ENCODE results near the gene ADAMTS14.

The ADAMTS14 gene

DNA sequence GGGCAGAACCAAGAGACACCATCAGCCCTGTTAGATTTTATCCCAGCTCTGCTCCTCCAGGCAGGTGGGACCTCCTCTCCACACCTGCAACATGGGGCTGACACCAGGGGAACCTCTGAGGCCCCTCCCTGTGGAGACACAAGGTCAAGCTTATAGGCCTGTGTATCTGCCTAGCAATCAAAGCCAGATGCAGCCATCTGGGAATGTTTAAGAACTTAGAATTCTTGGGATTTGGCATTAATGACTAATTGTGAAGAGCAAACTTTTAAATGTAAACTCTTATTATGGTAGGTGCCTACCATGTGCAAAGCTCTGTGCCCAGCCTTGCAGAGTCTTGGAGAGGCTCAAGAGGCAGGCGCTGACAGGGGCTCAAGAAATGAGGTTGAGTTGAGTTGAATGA, 60.7 kb downstream of the ADAMTS14 start:
- TF ChIP-seq POU2F2 (IDR thresholded peaks at IDR 0.05; ENCODE audit: low read depth, low read length) = no peak
- no peak for TF ChIP-seq POLR2AphosphoS5 (IDR thresholded peaks at IDR 0.05; ENCODE audit: low read depth, low read length)
- FAIRE-seq = no peak

DNA sequence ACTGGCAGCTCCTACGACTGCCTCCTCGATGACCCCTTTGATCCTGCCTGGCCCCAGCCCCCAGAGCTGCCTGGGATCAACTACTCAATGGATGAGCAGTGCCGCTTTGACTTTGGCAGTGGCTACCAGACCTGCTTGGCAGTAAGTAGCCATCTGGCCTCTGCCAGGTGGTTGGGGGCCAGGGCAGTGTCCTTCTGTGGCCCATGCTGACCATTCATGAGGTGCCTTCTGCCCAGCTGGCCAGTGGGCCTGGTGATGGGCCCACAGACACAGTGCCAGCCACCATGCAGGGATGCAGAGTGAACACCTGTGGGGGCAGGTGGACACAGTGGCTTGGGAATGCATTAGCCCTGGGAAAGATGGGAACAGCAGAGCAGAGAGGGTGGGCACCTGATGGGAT, 62.9 kb downstream of the ADAMTS14 start:
- DNase-seq (ENCODE audit: insufficient read length, low spot score) (no peak), FAIRE-seq (no peak)
- TF ChIP-seq SPI1 (IDR thresholded peaks at IDR 0.05; ENCODE audit: low read depth, low read length) (no peak), POLR2AphosphoS5 (IDR thresholded peaks at IDR 0.05; ENCODE audit: low read depth, low read length) (no peak), POU2F2 (IDR thresholded peaks at IDR 0.05; ENCODE audit: low read depth, low read length) (no peak), POLR2A (IDR thresholded peaks at IDR 0.05; ENCODE audit: low read depth, low read length) (no peak), PAX5 (IDR thresholded peaks at IDR 0.05; ENCODE audit: insufficient read depth, low read length, severe bottlenecking) (no peak), TAF1 (IDR thresholded peaks at IDR 0.05; ENCODE audit: low read depth, low read length) (no peak)

More for the DNA sequence above, 60.7 kb downstream of the ADAMTS14 start:
- no peak for DNase-seq (ENCODE audit: insufficient read length, low spot score)

- FAIRE-seq = no peak
- no peak for DNase-seq (ENCODE audit: insufficient read length, low spot score)
- TF ChIP-seq PAX5 (IDR thresholded peaks at IDR 0.05; ENCODE audit: insufficient read depth, low read length, severe bottlenecking) (no peak), POLR2AphosphoS5 (IDR thresholded peaks at IDR 0.05; ENCODE audit: low read depth, low read length) (no peak), SPI1 (IDR thresholded peaks at IDR 0.05; ENCODE audit: low read depth, low read length) (no peak), POU2F2 (IDR thresholded peaks at IDR 0.05; ENCODE audit: low read depth, low read length) (no peak), POLR2A (IDR thresholded peaks at IDR 0.05; ENCODE audit: low read depth, low read length) (no peak), TAF1 (IDR thresholded peaks at IDR 0.05; ENCODE audit: low read depth, low read length) (no peak)
These were observed 64.2 kb downstream of the ADAMTS14 start for GRCh38 chr10:70736525-70736924.

GRCh38 chr10:70737250-70737649, 64.9 kb downstream of the ADAMTS14 start:
- TF ChIP-seq SPI1 (IDR thresholded peaks at IDR 0.05; ENCODE audit: low read depth, low read length) (no peak), POLR2AphosphoS5 (IDR thresholded peaks at IDR 0.05; ENCODE audit: low read depth, low read length) (no peak), POLR2A (IDR thresholded peaks at IDR 0.05; ENCODE audit: low read depth, low read length) (no peak), PAX5 (IDR thresholded peaks at IDR 0.05; ENCODE audit: insufficient read depth, low read length, severe bottlenecking) (no peak)
- DNase-seq (ENCODE audit: insufficient read length, low spot score) = no peak
- FAIRE-seq = no peak

DNA sequence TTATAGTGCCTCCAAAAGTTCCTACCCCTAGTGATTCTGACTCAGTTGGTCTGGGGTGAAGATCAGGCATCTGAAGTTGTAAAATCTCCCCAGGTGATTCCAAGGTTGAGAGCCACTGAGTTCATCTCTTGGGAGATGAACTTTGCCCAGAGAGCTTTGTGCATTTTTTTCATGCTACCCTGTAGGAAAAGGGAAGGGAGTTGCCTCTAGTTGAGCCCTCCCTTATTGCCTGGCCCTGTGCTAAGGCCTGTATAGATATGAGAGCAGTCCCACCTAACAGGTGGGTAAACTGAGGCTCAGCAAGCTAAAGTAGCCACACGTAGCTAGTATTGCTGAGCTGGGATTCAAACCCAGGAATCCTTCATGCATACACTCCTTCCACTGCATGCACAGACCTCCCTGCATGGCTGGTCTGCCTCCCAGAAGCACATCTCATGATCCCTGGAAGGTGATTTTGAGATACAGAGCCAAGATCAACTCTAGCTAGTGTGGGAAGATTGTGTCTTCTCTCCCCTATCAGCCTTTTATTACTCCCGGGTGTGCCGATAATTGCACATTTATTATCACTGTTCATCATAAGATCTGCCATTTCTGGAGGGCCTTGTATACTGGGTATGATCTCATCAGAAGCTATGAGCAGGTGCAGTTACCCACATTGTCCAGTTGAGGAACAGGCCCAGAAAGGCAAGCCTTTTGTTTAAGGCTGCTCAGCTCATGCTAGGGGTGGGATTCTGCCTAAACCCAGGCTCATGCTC, 65.9 kb downstream of the ADAMTS14 start:
- no peak for FAIRE-seq
- TF ChIP-seq POU2F2 (IDR thresholded peaks at IDR 0.05; ENCODE audit: low read depth, low read length) = no peak
- TF ChIP-seq SPI1 (IDR thresholded peaks at IDR 0.05; ENCODE audit: low read depth, low read length) = no peak
- no peak for TF ChIP-seq POLR2AphosphoS5 (IDR thresholded peaks at IDR 0.05; ENCODE audit: low read depth, low read length)
- TF ChIP-seq POLR2A (IDR thresholded peaks at IDR 0.05; ENCODE audit: low read depth, low read length) = no peak
- no peak for TF ChIP-seq PAX5 (IDR thresholded peaks at IDR 0.05; ENCODE audit: insufficient read depth, low read length, severe bottlenecking)
- TF ChIP-seq TAF1 (IDR thresholded peaks at IDR 0.05; ENCODE audit: low read depth, low read length) = no peak
- DNase-seq (ENCODE audit: insufficient read length, low spot score) = peak; percentile 41

DNA sequence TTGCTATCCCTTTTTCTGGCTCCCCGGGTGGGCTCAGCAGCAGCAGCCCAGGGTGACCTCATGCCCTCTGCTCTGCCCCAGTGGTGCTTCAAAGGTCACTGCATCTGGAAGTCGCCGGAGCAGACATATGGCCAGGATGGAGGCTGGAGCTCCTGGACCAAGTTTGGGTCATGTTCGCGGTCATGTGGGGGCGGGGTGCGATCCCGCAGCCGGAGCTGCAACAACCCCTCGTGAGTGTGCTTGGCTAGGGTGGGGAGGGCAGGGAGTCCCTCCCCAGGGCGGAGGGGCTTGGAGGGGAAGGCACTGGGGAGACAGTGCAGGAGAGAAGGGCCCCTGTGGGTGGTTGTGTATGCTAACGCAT, 66.4 kb downstream of the ADAMTS14 start:
- FAIRE-seq = no peak
- TF ChIP-seq POLR2A (IDR thresholded peaks at IDR 0.05; ENCODE audit: low read depth, low read length) = no peak
- TF ChIP-seq POLR2AphosphoS5 (IDR thresholded peaks at IDR 0.05; ENCODE audit: low read depth, low read length) = no peak
- no peak for TF ChIP-seq SPI1 (IDR thresholded peaks at IDR 0.05; ENCODE audit: low read depth, low read length)
- no peak for DNase-seq (ENCODE audit: insufficient read length, low spot score)

- DNase-seq (ENCODE audit: insufficient read length, low spot score) (no peak), FAIRE-seq (no peak)
- TF ChIP-seq POLR2A (IDR thresholded peaks at IDR 0.05; ENCODE audit: low read depth, low read length) (no peak), SPI1 (IDR thresholded peaks at IDR 0.05; ENCODE audit: low read depth, low read length) (no peak), POLR2AphosphoS5 (IDR thresholded peaks at IDR 0.05; ENCODE audit: low read depth, low read length) (no peak), TAF1 (IDR thresholded peaks at IDR 0.05; ENCODE audit: low read depth, low read length) (no peak), POU2F2 (IDR thresholded peaks at IDR 0.05; ENCODE audit: low read depth, low read length) (no peak), PAX5 (IDR thresholded peaks at IDR 0.05; ENCODE audit: insufficient read depth, low read length, severe bottlenecking) (no peak)
These were observed 68.3 kb downstream of the ADAMTS14 start for GRCh38 chr10:70740406-70741288.

DNA sequence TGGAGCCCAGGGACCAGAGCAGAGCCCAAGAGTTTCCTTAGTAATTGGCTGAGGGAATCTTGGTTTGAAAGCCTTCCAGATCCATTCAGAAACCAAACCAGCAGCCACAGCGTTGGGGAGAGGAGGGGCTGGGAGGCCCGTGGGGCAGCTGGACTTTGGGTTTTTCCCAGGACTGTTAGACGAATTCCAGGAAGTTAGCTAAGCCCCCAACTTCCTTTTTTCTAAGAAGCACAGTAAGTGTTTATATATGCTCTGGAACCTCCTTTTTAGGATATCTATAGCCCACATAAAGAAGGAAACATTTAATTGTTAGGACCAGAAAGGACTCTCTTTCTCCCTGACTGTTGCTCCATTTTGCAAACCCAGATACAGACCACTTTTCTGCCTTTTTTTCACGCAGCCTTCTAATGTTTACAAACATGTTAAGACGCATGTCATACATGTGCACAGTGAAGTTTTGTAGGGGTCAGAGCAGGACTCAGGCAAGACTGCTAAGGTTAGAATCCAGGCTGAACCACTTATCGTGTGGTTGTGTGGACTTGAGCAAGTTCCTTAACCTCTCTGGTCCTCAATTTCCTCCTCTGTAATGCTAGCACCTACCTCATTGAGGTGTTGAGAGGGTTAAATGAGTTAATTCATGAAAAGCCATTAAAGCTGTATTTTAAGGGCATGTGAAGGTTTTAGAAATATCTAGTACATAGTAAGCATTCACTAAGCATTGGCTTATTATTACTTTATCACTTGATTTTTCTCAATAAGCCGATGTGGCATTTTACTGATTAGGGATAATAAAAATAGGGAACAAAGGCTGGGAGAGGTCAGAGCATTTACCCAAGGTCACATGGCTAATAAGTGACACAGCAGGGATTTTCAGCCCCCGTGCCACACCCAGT, 70.5 kb downstream of the ADAMTS14 start:
- no peak for DNase-seq (ENCODE audit: insufficient read length, low spot score)
- FAIRE-seq = no peak
- no peak for TF ChIP-seq POLR2AphosphoS5 (IDR thresholded peaks at IDR 0.05; ENCODE audit: low read depth, low read length)
- TF ChIP-seq SPI1 (IDR thresholded peaks at IDR 0.05; ENCODE audit: low read depth, low read length) = no peak
- no peak for TF ChIP-seq TAF1 (IDR thresholded peaks at IDR 0.05; ENCODE audit: low read depth, low read length)
- TF ChIP-seq PAX5 (IDR thresholded peaks at IDR 0.05; ENCODE audit: insufficient read depth, low read length, severe bottlenecking) = no peak
- TF ChIP-seq POLR2A (IDR thresholded peaks at IDR 0.05; ENCODE audit: low read depth, low read length) = no peak
- TF ChIP-seq POU2F2 (IDR thresholded peaks at IDR 0.05; ENCODE audit: low read depth, low read length) = no peak

GRCh38 chr10:70743430-70743788, 71.1 kb downstream of the ADAMTS14 start:
- TF ChIP-seq TAF1 (IDR thresholded peaks at IDR 0.05; ENCODE audit: low read depth, low read length) (no peak), SPI1 (IDR thresholded peaks at IDR 0.05; ENCODE audit: low read depth, low read length) (no peak), POU2F2 (IDR thresholded peaks at IDR 0.05; ENCODE audit: low read depth, low read length) (no peak), POLR2A (IDR thresholded peaks at IDR 0.05; ENCODE audit: low read depth, low read length) (no peak), POLR2AphosphoS5 (IDR thresholded peaks at IDR 0.05; ENCODE audit: low read depth, low read length) (no peak), PAX5 (IDR thresholded peaks at IDR 0.05; ENCODE audit: insufficient read depth, low read length, severe bottlenecking) (no peak)
- FAIRE-seq = no peak
- DNase-seq (ENCODE audit: insufficient read length, low spot score) = no peak

All from GM12891 (cell line).